Measurements from ENCODE around the gene TNFRSF6B. TPM values are rescaled to one million over a fixed set of nuclear protein-coding genes. Genes with fewer than 3 reads are reported as not detected.
A peak's percentile ranks its signal among the peaks of the same experiment; 100 is the strongest.

Gene TNFRSF6B
- total RNA-seq, 2 experiments from 2014 or later, result 1.0 to 6.6 TPM

DNA sequence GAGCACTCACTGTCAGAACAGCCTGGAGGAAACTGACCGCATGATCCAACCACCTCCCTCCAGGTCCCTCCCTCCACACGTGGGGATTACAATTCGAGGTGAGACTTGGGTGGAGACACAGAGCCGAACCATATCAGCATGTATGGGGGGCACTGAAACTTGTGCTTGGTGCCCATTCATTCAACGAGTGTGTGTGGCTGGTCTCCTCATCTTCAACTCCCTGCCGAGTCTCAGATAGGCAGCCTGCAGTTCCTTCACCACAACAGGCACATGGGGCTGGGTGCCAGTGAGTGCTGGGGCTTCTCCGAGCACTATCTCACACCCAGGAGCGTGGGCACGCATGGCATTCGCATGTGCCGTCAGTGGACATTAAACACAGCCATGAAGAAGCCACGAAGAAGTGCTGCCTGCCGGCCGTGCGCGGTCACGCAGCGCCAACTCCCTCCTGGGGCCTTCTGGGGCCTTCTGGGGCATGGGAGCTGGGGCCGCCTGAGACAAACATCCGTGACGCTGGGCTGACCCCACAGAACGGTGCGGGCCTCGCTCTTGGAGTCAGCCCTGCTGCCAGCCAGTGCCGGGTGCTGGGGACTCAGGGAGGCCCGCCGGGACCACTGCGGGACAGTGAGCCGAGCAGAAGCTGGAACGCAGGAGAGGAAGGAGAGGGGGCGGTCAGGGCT lies 39.1 kb upstream of the TNFRSF6B start:
- no peak for DNase-seq (ENCODE audit: low spot score)
- no peak overlapping the region for H3K27ac ChIP-seq (ENCODE audit: low read depth, low read length, poor library complexity, severe bottlenecking)
- H3K4me1 ChIP-seq (ENCODE audit: insufficient read depth, low read length, poor library complexity, severe bottlenecking), result peaks cover 17% of the 10 kb centered on the region
- no peaks in the 10 kb centered on the region for H3K9me2 ChIP-seq (ENCODE audit: insufficient read depth, low read length)
- H4K20me1 ChIP-seq (ENCODE audit: insufficient read depth, low read length), result no peaks in the 10 kb centered on the region
- H2AFZ ChIP-seq (ENCODE audit: low read length), result peak overlapping the region; percentile 88
- POLR2A ChIA-PET, result interaction anchor here (1.0 to 1.3 kb wide), 3 partner anchors 14 to 120 kb away, joined by 3 to 4 read pairs (median 3); partner anchors contain the start of genes LIME1 and PTK6
- peaks cover 17% of the 10 kb centered on the region; the same call in 1 of the 2 replicates for H3K36me3 ChIP-seq (ENCODE audit: insufficient read depth, low read length)
- BruUV-seq (replicated peaks), result no TSS peak
- H3K4me3 ChIP-seq (ENCODE audit: low read depth, low read length, poor library complexity, severe bottlenecking), result peak overlapping the region; percentile 94
- CTCF ChIA-PET (ENCODE audit: unreplicated experiment), result no interaction called here
- intact Hi-C loops (cut with micrococcal nuclease; ENCODE audit: unreplicated experiment), result no loop called here
- H3K4me2 ChIP-seq (ENCODE audit: low read length), result peak overlapping the region; percentile 90
- H3K79me2 ChIP-seq (ENCODE audit: insufficient read depth, low read depth, low read length), result peaks cover 13% of the 10 kb centered on the region; the same call in 1 of the 2 replicates
- H3K9me3 ChIP-seq (ENCODE audit: low read length), result no peaks in the 10 kb centered on the region
- TF ChIP-seq, protein P1, sequence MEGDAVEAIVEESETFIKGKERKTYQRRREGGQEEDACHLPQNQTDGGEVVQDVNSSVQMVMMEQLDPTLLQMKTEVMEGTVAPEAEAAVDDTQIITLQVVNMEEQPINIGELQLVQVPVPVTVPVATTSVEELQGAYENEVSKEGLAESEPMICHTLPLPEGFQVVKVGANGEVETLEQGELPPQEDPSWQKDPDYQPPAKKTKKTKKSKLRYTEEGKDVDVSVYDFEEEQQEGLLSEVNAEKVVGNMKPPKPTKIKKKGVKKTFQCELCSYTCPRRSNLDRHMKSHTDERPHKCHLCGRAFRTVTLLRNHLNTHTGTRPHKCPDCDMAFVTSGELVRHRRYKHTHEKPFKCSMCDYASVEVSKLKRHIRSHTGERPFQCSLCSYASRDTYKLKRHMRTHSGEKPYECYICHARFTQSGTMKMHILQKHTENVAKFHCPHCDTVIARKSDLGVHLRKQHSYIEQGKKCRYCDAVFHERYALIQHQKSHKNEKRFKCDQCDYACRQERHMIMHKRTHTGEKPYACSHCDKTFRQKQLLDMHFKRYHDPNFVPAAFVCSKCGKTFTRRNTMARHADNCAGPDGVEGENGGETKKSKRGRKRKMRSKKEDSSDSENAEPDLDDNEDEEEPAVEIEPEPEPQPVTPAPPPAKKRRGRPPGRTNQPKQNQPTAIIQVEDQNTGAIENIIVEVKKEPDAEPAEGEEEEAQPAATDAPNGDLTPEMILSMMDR (conservative IDR thresholded peaks at IDR 0.05; ENCODE audit: low read length), result no peak
- TF ChIP-seq EZH2phosphoT487 (IDR thresholded peaks at IDR 0.05; ENCODE audit: borderline replicate concordance, low read depth, low read length), result no peak

DNA sequence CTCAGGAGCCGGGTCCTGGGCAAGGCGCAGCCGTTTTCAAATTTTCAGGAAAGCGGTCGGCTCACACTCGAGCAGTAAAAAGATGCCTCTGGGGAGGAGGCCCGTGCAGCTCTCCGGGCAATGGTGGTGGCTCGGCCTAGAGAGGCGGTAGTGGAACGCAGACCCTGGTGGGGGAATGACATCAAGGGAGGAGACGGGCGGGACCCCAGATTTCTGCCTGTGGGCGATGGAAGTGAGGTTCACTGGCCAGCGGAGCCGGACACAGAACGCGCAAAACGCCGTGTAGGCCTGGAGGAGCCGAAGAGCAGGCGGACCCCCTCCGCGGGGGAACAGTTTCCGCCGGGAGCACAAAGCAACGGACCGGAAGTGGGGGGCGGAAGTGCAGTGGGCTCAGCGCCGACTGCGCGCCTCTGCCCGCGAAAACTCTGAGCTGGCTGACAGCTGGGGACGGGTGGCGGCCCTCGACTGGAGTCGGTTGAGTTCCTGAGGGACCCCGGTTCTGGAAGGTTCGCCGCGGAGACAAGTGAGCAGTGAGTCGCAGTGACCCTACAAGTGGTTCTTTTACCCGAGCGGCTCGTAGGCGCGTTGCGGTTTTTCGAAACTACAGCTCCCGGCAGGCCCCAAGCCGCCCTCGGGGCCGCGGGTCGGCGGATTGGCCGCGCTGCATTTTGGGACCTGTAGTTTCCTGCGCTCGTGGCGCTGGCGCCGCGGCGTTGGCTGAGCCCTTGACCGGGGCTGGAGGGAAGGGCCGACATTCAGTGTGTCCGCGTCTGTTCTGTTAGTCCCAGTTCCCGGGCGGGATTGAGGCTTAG lies 38.3 kb upstream of the TNFRSF6B start, which contains the start of gene RTEL1:
TSS of gene RTEL1 (plus strand) at position 376 of the 812 bp plus-strand sequence. CDS start 1,091 bp downstream, outside the sequence.
- BruUV-seq (replicated peaks), result no TSS peak
- H3K4me3 ChIP-seq (ENCODE audit: low read depth, low read length, poor library complexity, severe bottlenecking), result peak within 1 kb of the TSS; percentile 94
- no peak for TF ChIP-seq EZH2phosphoT487 (IDR thresholded peaks at IDR 0.05; ENCODE audit: borderline replicate concordance, low read depth, low read length)
- peak within 1 kb of the TSS; percentile 88 for H2AFZ ChIP-seq (ENCODE audit: low read length)
- peak; percentile 90 for DNase-seq (ENCODE audit: low spot score)
- H3K9me2 ChIP-seq (ENCODE audit: insufficient read depth, low read length), result no peaks in the 10 kb centered on the region
- H3K9me3 ChIP-seq (ENCODE audit: low read length), result no peaks in the 10 kb centered on the region
- ChIA-PET POLR2A (interaction anchor here (0.6 to 1.3 kb wide), 5 partner anchors 8 to 699 kb away, joined by 3 to 4 read pairs (median 3); partner anchors contain the start of genes LIME1 and PTK6), CTCF (ENCODE audit: unreplicated experiment) (interaction anchor here (1.0 kb wide), 1 partner anchor 16 kb away, joined by 10 read pairs; no protein-coding TSS in a partner anchor)
- H3K4me1 ChIP-seq (ENCODE audit: insufficient read depth, low read length, poor library complexity, severe bottlenecking), result peaks cover 12% of the 10 kb centered on the region
- no peaks in the 10 kb centered on the region for H4K20me1 ChIP-seq (ENCODE audit: insufficient read depth, low read length)
- peaks cover 25% of the 10 kb centered on the region; the same call in 1 of the 2 replicates for H3K36me3 ChIP-seq (ENCODE audit: insufficient read depth, low read length)
- H3K27ac ChIP-seq (ENCODE audit: low read depth, low read length, poor library complexity, severe bottlenecking), result peak within 1 kb of the TSS; percentile 57
- peaks cover 13% of the 10 kb centered on the region; the same call in 1 of the 2 replicates for H3K79me2 ChIP-seq (ENCODE audit: insufficient read depth, low read depth, low read length)
- H3K4me2 ChIP-seq (ENCODE audit: low read length), result peak within 1 kb of the TSS; percentile 90
- intact Hi-C loops (cut with micrococcal nuclease; ENCODE audit: unreplicated experiment), result no loop called here

DNA sequence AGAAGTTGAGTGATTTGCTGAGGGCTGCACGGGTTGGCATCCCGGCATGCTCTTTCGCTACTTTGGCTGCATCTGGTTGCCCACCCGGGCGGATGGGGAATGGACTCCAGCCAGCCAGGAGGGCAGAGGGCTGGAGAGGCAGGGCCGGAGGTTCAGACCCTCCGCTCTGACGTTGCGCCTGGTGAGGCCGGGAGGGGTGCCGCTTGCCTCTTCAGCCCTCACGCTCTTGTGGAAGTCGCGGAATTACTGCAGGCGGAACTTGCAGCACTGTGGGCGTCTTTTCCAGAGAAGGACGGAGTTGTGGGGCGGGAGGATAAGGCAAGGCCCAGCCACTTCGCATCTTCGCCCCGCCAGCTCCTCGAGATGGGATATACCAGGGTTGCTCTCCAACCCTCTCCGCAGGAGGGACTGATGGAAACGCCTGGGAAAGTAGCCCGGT lies 37.7 kb upstream of the TNFRSF6B start:
- CTCF ChIA-PET (ENCODE audit: unreplicated experiment), result interaction anchor here (1.0 kb wide), 1 partner anchor 17 kb away, joined by 10 read pairs; no protein-coding TSS in a partner anchor
- H3K9me2 ChIP-seq (ENCODE audit: insufficient read depth, low read length), result no peaks in the 10 kb centered on the region
- DNase-seq (ENCODE audit: low spot score), result no peak

More for the DNA sequence above, 37.7 kb upstream of the TNFRSF6B start:
- TF ChIP-seq, protein P1 (conservative IDR thresholded peaks at IDR 0.05; ENCODE audit: low read length), result no peak
- Histone ChIP-seq H3K79me2 (ENCODE audit: insufficient read depth, low read depth, low read length) (peaks cover 13% of the 10 kb centered on the region; the same call in 1 of the 2 replicates), H3K4me2 (ENCODE audit: low read length) (peak overlapping the region; percentile 90), H3K36me3 (ENCODE audit: insufficient read depth, low read length) (peaks cover 27% of the 10 kb centered on the region; the same call in 1 of the 2 replicates), H2AFZ (ENCODE audit: low read length) (peak overlapping the region; percentile 88; the same call in 1 of the 2 replicates), H3K27ac (ENCODE audit: low read depth, low read length, poor library complexity, severe bottlenecking) (no peak overlapping the region), H3K4me3 (ENCODE audit: low read depth, low read length, poor library complexity, severe bottlenecking) (peak overlapping the region; percentile 94), H4K20me1 (ENCODE audit: insufficient read depth, low read length) (no peaks in the 10 kb centered on the region), H3K9me3 (ENCODE audit: low read length) (no peaks in the 10 kb centered on the region), H3K4me1 (ENCODE audit: insufficient read depth, low read length, poor library complexity, severe bottlenecking) (peaks cover 11% of the 10 kb centered on the region)
- no TSS peak for BruUV-seq (replicated peaks)
- POLR2A ChIA-PET, result interaction anchor here (0.6 to 1.3 kb wide), 5 partner anchors 9 to 699 kb away, joined by 3 to 4 read pairs (median 3); partner anchors contain the start of genes LIME1 and PTK6
- intact Hi-C loops (cut with micrococcal nuclease; ENCODE audit: unreplicated experiment), result no loop called here

All from OCI-LY7 (cell line).